ELR (cell line): ENCODE measurements around the gene OTULIN.

Source experiments
- DNase-seq: peaks from one replicate; pipeline ENCODE4 v3.0.0-alpha.2; 2015; ENCODE audit warnings: low read depth

OTULIN gene

GRCh38 chr5:14664270-14665100, at the start of gene OTULIN:
OTULIN (plus strand) TSS chr5:14664718; CDS start chr5:14664826, 108 bp downstream.
- peak; percentile 92 for DNase-seq

GRCh38 chr5:14615365-14615764, 49.2 kb upstream of the OTULIN start:
- DNase-seq: no peak

- DNase-seq: no peak
Measured at GRCh38 chr5:14617441-14617840, 47.1 kb upstream of the OTULIN start.

GRCh38 chr5:14627270-14627669, 37.2 kb upstream of the OTULIN start:
- DNase-seq: no peak

- peak; percentile 66 for DNase-seq
Measured at GRCh38 chr5:14628346-14628745, 36.2 kb upstream of the OTULIN start.

GRCh38 chr5:14630671-14631070, 33.8 kb upstream of the OTULIN start:
- DNase-seq: no peak

GRCh38 chr5:14635656-14636055, 28.9 kb upstream of the OTULIN start:
- no peak for DNase-seq

- DNase-seq: no peak
Measured at GRCh38 chr5:14640765-14641164, 23.8 kb upstream of the OTULIN start.

GRCh38 chr5:14644623-14645237, 19.8 kb upstream of the OTULIN start:
- no peak for DNase-seq

- DNase-seq: no peak
Measured at GRCh38 chr5:14650052-14650451, 14.5 kb upstream of the OTULIN start.

- no peak for DNase-seq
Measured at GRCh38 chr5:14655146-14655741, 9.3 kb upstream of the OTULIN start.

- no peak for DNase-seq
Measured at GRCh38 chr5:14656898-14657297, 7.6 kb upstream of the OTULIN start.

- DNase-seq: peak; percentile 40
Measured at GRCh38 chr5:14659821-14660607, 4.5 kb upstream of the OTULIN start.

- peak; percentile 63 for DNase-seq
Measured at GRCh38 chr5:14660833-14661232, 3.7 kb upstream of the OTULIN start.

GRCh38 chr5:14662721-14663260, 1.7 kb upstream of the OTULIN start:
- DNase-seq: no peak

- DNase-seq: peak; percentile 37
Measured at GRCh38 chr5:14663734-14664269, 716 bp upstream of the OTULIN start.

- peak; percentile 58 for DNase-seq
Measured at GRCh38 chr5:14665101-14665822, 744 bp downstream of the OTULIN start.

- peak; percentile 64 for DNase-seq
Measured at GRCh38 chr5:14665949-14666348, 1.4 kb downstream of the OTULIN start.

GRCh38 chr5:14666357-14666756, 1.8 kb downstream of the OTULIN start:
- no peak for DNase-seq

GRCh38 chr5:14667290-14667689, 2.8 kb downstream of the OTULIN start:
- DNase-seq: no peak

GRCh38 chr5:14667770-14668169, 3.3 kb downstream of the OTULIN start:
- DNase-seq: no peak
